ENCODE measurements around the gene ACAP3. TPM values are rescaled to one million over a fixed set of nuclear protein-coding genes. Genes with fewer than 3 reads are reported as not detected.

Gene ACAP3
- total and polyA plus RNA-seq, 2 experiments from 2014 or later: 59.1 to 63.6 TPM

DNA sequence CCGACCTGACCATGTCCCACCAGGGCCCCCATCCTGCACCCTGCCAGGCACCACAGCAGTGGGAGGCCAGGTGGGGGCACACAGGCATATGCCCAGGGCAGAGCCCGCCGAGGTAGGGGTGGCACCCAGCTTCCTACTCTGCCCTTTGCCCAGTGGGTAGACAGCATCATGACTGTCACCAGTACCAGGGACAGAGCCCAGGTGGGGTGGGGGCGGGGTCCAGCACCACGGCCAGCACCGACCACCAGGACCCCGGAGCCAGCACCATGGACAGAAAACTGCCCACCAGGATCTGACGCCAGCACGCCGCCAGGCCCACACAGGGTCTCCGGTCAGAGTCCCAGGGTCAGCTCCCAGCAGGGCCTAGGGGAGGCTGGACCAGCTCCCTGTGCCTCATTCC is 27.1 kb upstream of the ACAP3 start:
- H3K4me1 ChIP-seq (ENCODE audit: low read depth): no peaks in the 10 kb centered on the region
- DNase-seq (ENCODE audit: low read depth in 1 of 2, low spot score in 1 of 2): peak in 1 of 2 donors; percentile 91
- no peak overlapping the region for H3K4me3 ChIP-seq
- no peak overlapping the region for H3K27ac ChIP-seq
- no peak for TF ChIP-seq CTCF (IDR thresholded peaks at IDR 0.05; ENCODE audit: low read depth, low read length)
- no peaks in the 10 kb centered on the region for H3K27me3 ChIP-seq
- H3K36me3 ChIP-seq: peaks cover 2% of the 10 kb centered on the region
- H3K9me3 ChIP-seq (ENCODE audit: low read depth): no peaks in the 10 kb centered on the region

DNA sequence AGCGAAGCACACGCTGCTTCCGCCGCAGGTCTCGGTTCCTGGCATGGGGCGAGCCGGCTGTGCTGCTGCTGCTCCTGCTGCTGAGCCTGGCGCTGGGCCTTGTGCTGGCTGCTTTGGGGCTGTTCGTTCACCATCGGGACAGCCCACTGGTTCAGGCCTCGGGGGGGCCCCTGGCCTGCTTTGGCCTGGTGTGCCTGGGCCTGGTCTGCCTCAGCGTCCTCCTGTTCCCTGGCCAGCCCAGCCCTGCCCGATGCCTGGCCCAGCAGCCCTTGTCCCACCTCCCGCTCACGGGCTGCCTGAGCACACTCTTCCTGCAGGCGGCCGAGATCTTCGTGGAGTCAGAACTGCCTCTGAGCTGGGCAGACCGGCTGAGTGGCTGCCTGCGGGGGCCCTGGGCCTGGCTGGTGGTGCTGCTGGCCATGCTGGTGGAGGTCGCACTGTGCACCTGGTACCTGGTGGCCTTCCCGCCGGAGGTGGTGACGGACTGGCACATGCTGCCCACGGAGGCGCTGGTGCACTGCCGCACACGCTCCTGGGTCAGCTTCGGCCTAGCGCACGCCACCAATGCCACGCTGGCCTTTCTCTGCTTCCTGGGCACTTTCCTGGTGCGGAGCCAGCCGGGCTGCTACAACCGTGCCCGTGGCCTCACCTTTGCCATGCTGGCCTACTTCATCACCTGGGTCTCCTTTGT is 26.0 kb upstream of the ACAP3 start:
- Histone ChIP-seq H3K4me3 (no peak overlapping the region), H3K27me3 (no peaks in the 10 kb centered on the region), H3K9me3 (ENCODE audit: low read depth) (no peaks in the 10 kb centered on the region), H3K4me1 (ENCODE audit: low read depth) (no peaks in the 10 kb centered on the region), H3K27ac (no peak overlapping the region), H3K36me3 (peaks cover 2% of the 10 kb centered on the region)
- no peak for TF ChIP-seq CTCF (IDR thresholded peaks at IDR 0.05; ENCODE audit: low read depth, low read length)
- no peak for DNase-seq (ENCODE audit: low read depth in 1 of 2, low spot score in 1 of 2)

- Histone ChIP-seq H3K27me3 (no peaks in the 10 kb centered on the region), H3K4me1 (ENCODE audit: low read depth) (no peaks in the 10 kb centered on the region), H3K4me3 (no peak overlapping the region), H3K36me3 (peaks cover 4% of the 10 kb centered on the region), H3K27ac (no peak overlapping the region), H3K9me3 (ENCODE audit: low read depth) (no peaks in the 10 kb centered on the region)
- TF ChIP-seq CTCF (IDR thresholded peaks at IDR 0.05; ENCODE audit: low read depth, low read length): no peak
- no peak for DNase-seq (ENCODE audit: low read depth in 1 of 2, low spot score in 1 of 2)
Measured at GRCh38 chr1:1332774-1333480, 25.2 kb upstream of the ACAP3 start.

- Histone ChIP-seq H3K27me3 (no peaks in the 10 kb centered on the region), H3K36me3 (peaks cover 3% of the 10 kb centered on the region), H3K4me3 (no peak overlapping the region), H3K27ac (no peak overlapping the region), H3K9me3 (ENCODE audit: low read depth) (no peaks in the 10 kb centered on the region), H3K4me1 (ENCODE audit: low read depth) (no peaks in the 10 kb centered on the region)
- no peak for DNase-seq (ENCODE audit: low read depth in 1 of 2, low spot score in 1 of 2)
- no peak for TF ChIP-seq CTCF (IDR thresholded peaks at IDR 0.05; ENCODE audit: low read depth, low read length)
Measured at GRCh38 chr1:1332031-1332755, 24.5 kb upstream of the ACAP3 start.

- no peaks in the 10 kb centered on the region for H3K4me1 ChIP-seq (ENCODE audit: low read depth)
- H3K27me3 ChIP-seq: no peaks in the 10 kb centered on the region
- no peaks in the 10 kb centered on the region for H3K9me3 ChIP-seq (ENCODE audit: low read depth)
- no peak within 1 kb of the TSS for H3K4me3 ChIP-seq
- TF ChIP-seq CTCF (IDR thresholded peaks at IDR 0.05; ENCODE audit: low read depth, low read length): no peak
- H3K27ac ChIP-seq: no peak within 1 kb of the TSS
- H3K36me3 ChIP-seq: peaks cover 3% of the 10 kb centered on the region
- no peak for DNase-seq (ENCODE audit: low read depth in 1 of 2, low spot score in 1 of 2)
Measured at GRCh38 chr1:1331068-1331965, 23.6 kb upstream of the ACAP3 start, which contains the start of gene TAS1R3. Gene TAS1R3 (plus strand): TSS chr1:1331280. CDS start chr1:1331346, 66 bp downstream.

All from cardiac muscle cell (in vitro differentiated cells and primary cell).